Kidney epithelial cell (primary cell): ENCODE results near the gene ITIH2. TPM values are rescaled to one million over a fixed set of nuclear protein-coding genes. Genes with fewer than 3 reads are reported as not detected.

Experiments
- DNase-seq: peaks from one replicate; pipeline ENCODE4 v3.0.0-alpha.2; 2010; ENCODE audit warnings: low read depth
- H3K27me3 ChIP-seq: 2 replicates; pipeline ENCODE4 v1.6.0; 2011; ENCODE audit warnings: low read length; ENCODE audit not compliant: control insufficient read depth, insufficient read depth
- H3K36me3 ChIP-seq: 2 replicates; pipeline ENCODE4 v1.5.1; 2011; ENCODE audit warnings: low read length; ENCODE audit not compliant: control insufficient read depth, insufficient read depth
- H3K4me3 ChIP-seq: 2 replicates; pipeline ENCODE4 v1.5.1; 2011; ENCODE audit warnings: low read depth, mild to moderate bottlenecking, control low read depth, low read length
- CTCF ChIP-seq: IDR thresholded peaks from 2 replicates; pipeline ENCODE4 v1.5.1; 2011; ENCODE audit warnings: mild to moderate bottlenecking, moderate library complexity, low read length, control low read depth, inconsistent platforms; ENCODE audit not compliant: insufficient read depth, poor library complexity, severe bottlenecking
- total RNA-seq: library from RNA; depleted of rRNA; stranded (reverse); fragments of >200 nt; gene quantifications from 2 replicates; pipeline ENCODE4 v1.2.3, GENCODE V29; 2015

ITIH2 gene
- total RNA-seq, 1 donor from 2014 or later = not detected

GRCh38 chr10:7787150-7787856 is 84.2 kb downstream of the ITIH2 start:
- no peak for DNase-seq

GRCh38 chr10:7787857-7788638 is 84.9 kb downstream of the ITIH2 start, which contains the start of the genes ATP5F1C and KIN:
Gene ATP5F1C, plus strand, starts transcription at chr10:7788177. Its CDS starts 31 bp downstream, at chr10:7788208.
Gene KIN, minus strand, starts transcription at chr10:7787993. Its CDS starts 60 bp downstream, at chr10:7787933.
- Histone ChIP-seq H3K36me3 (no peaks in the 10 kb centered on the region), H3K4me3 (peak within 1 kb of the TSS; percentile 92), H3K27me3 (no peaks in the 10 kb centered on the region)
- TF ChIP-seq CTCF = no peak
- DNase-seq = peak; percentile 61

More at GRCh38 chr10:7787150-7787856, 84.2 kb downstream of the ITIH2 start:
- H3K4me3 ChIP-seq = peak overlapping the region; percentile 92
- no peaks in the 10 kb centered on the region for H3K36me3 ChIP-seq
- no peaks in the 10 kb centered on the region for H3K27me3 ChIP-seq
- no peak for TF ChIP-seq CTCF

- Histone ChIP-seq H3K27me3 (no peaks in the 10 kb centered on the region), H3K4me3 (peak overlapping the region; percentile 92), H3K36me3 (no peaks in the 10 kb centered on the region)
- no peak for TF ChIP-seq CTCF
- DNase-seq = no peak
Measured at GRCh38 chr10:7788639-7789286, 85.6 kb downstream of the ITIH2 start.

GRCh38 chr10:7789390-7789789 is 86.3 kb downstream of the ITIH2 start:
- no peak for TF ChIP-seq CTCF
- Histone ChIP-seq H3K36me3 (no peaks in the 10 kb centered on the region), H3K27me3 (no peaks in the 10 kb centered on the region), H3K4me3 (peak overlapping the region; percentile 92)
- no peak for DNase-seq

- no peak for DNase-seq
- Histone ChIP-seq H3K36me3 (no peaks in the 10 kb centered on the region), H3K4me3 (no peak overlapping the region), H3K27me3 (no peaks in the 10 kb centered on the region)
- TF ChIP-seq CTCF = no peak
Measured at GRCh38 chr10:7792541-7792940, 89.4 kb downstream of the ITIH2 start.
